ENCODE measurements around the gene ARF1.
A peak's percentile ranks its signal among the peaks of the same experiment; 100 is the strongest.

ARF1 gene

GRCh38 chr1:228066891-228067654 is 15.4 kb upstream of the ARF1 start:
- H3K4me3 ChIP-seq, result no peak overlapping the region
- H3K27ac ChIP-seq, result no peak overlapping the region

- H3K4me3 ChIP-seq, result no peak overlapping the region
- H3K27ac ChIP-seq, result no peak overlapping the region
Observed at GRCh38 chr1:228068359-228068758, 14.1 kb upstream of the ARF1 start.

GRCh38 chr1:228070173-228070572 is 12.3 kb upstream of the ARF1 start:
- no peak overlapping the region for H3K27ac ChIP-seq
- no peak overlapping the region for H3K4me3 ChIP-seq

GRCh38 chr1:228070851-228071250 is 11.7 kb upstream of the ARF1 start:
- Histone ChIP-seq H3K4me3 (no peak overlapping the region), H3K27ac (no peak overlapping the region)

GRCh38 chr1:228071839-228072657 is 10.5 kb upstream of the ARF1 start:
- Histone ChIP-seq H3K4me3 (no peak overlapping the region), H3K27ac (no peak overlapping the region)

GRCh38 chr1:228072658-228073043 is 9.9 kb upstream of the ARF1 start:
- no peak overlapping the region for H3K4me3 ChIP-seq
- H3K27ac ChIP-seq, result no peak overlapping the region

- no peak overlapping the region for H3K27ac ChIP-seq
Observed at GRCh38 chr1:228073061-228073856, 9.2 kb upstream of the ARF1 start.

GRCh38 chr1:228073857-228074545 is 8.5 kb upstream of the ARF1 start:
- H3K27ac ChIP-seq, result no peak overlapping the region
- H3K4me3 ChIP-seq, result no peak overlapping the region

More at GRCh38 chr1:228073061-228073856, 9.2 kb upstream of the ARF1 start:
- no peak overlapping the region for H3K4me3 ChIP-seq

GRCh38 chr1:228074954-228075730 is 7.4 kb upstream of the ARF1 start:
- no peak overlapping the region for H3K27ac ChIP-seq
- no peak overlapping the region for H3K4me3 ChIP-seq

GRCh38 chr1:228075801-228076271 is 6.7 kb upstream of the ARF1 start:
- no peak overlapping the region for H3K27ac ChIP-seq
- no peak overlapping the region for H3K4me3 ChIP-seq

- Histone ChIP-seq H3K27ac (no peak overlapping the region), H3K4me3 (no peak overlapping the region)
Observed at GRCh38 chr1:228076796-228077430, 5.6 kb upstream of the ARF1 start.

GRCh38 chr1:228077565-228078330 is 4.8 kb upstream of the ARF1 start:
- Histone ChIP-seq H3K27ac (no peak overlapping the region), H3K4me3 (no peak overlapping the region)

GRCh38 chr1:228079013-228079412 is 3.5 kb upstream of the ARF1 start:
- H3K27ac ChIP-seq, result no peak overlapping the region

GRCh38 chr1:228079601-228080263 is 2.8 kb upstream of the ARF1 start:
- Histone ChIP-seq H3K27ac (no peak overlapping the region), H3K4me3 (no peak overlapping the region)

More at GRCh38 chr1:228079013-228079412, 3.5 kb upstream of the ARF1 start:
- no peak overlapping the region for H3K4me3 ChIP-seq

GRCh38 chr1:228081144-228081543 is 1.4 kb upstream of the ARF1 start:
- H3K27ac ChIP-seq, result peak overlapping the region in 5 of 21 experiments; percentile 92 to 100 (median 98)

GRCh38 chr1:228081578-228082213 is 812 bp upstream of the ARF1 start:
- Histone ChIP-seq H3K27ac (peak overlapping the region; percentile 58 to 100 (median 99)), H3K4me3 (peak overlapping the region; percentile 64 to 97 (median 91))

More at GRCh38 chr1:228081144-228081543, 1.4 kb upstream of the ARF1 start:
- H3K4me3 ChIP-seq, result peak overlapping the region; percentile 64 to 97 (median 91)
